Measurements from ENCODE around the gene SCARB1. TPM values are rescaled to one million over a fixed set of nuclear protein-coding genes. Genes with fewer than 3 reads are reported as not detected.

SCARB1 gene
- total RNA-seq, 1 experiment from 2014 or later = 31.3 TPM

DNA sequence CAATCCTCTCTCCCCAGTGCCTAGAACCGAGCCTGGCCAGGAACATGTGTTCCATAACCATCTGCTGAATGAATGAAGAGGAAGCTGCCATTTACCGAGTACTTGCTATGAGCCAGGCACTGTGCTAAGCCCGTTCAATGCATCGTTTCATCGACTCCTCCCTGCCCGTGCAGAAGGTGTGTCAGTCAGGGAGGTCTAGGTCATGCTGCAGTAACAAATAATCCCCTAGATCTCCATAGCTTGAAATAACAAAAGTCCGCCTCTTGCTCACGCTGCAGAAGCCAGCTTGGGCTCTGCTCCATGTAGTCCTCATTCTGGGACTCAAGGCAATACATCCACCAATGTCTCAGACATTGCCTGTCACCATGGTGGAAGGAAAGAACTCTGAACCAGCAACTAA is 101.3 kb downstream of the SCARB1 start:
- no peaks in the 10 kb centered on the region for H3K23me2 ChIP-seq (ENCODE audit: insufficient read length, low read depth, low read length, poor library complexity, severe bottlenecking)
- no peak overlapping the region for H2BK12ac ChIP-seq (ENCODE audit: insufficient read length, low read depth, low read length)
- H3K9ac ChIP-seq (ENCODE audit: extremely low read depth, insufficient read length, low read length) = no peak overlapping the region
- H3K56ac ChIP-seq (ENCODE audit: insufficient read length, low read depth, low read length) = no peak overlapping the region
- H2BK20ac ChIP-seq (ENCODE audit: low read depth, low read length, poor library complexity, severe bottlenecking) = no peak overlapping the region
- H3K27me3 ChIP-seq (ENCODE audit: insufficient read depth, low read length) = no peaks in the 10 kb centered on the region
- Mint-ChIP-seq H3K9me3 (peaks cover 22 to 25% of the 10 kb centered on the region in 2 experiments), H3K4me1 (peaks cover 13 to 19% of the 10 kb centered on the region in 2 experiments), H3K27ac (no peak overlapping the region), H3K4me3 (no peak overlapping the region), H3K36me3 (ENCODE audit: insufficient read depth in 1 of 3, low read depth in 3 of 3) (peaks cover 10 to 17% (median 13%) of the 10 kb centered on the region in 3 experiments; a peak in 6 of 7 replicates), H3K27me3 (ENCODE audit: low read depth) (peaks cover 10% of the 10 kb centered on the region)
- no peak overlapping the region for H3K23ac ChIP-seq (ENCODE audit: insufficient read length, low read depth, low read length)
- no peaks in the 10 kb centered on the region for H4K20me1 ChIP-seq (ENCODE audit: control insufficient read depth, insufficient read depth, insufficient read length)
- H2BK15ac ChIP-seq (ENCODE audit: low read depth, low read length) = no peak overlapping the region
- no peaks in the 10 kb centered on the region for H3K79me2 ChIP-seq (ENCODE audit: insufficient read depth, low read length)
- H2BK5ac ChIP-seq (ENCODE audit: insufficient read length, low read length) = no peak overlapping the region
- H3K18ac ChIP-seq (ENCODE audit: insufficient read length, low read depth, low read length) = no peak overlapping the region
- H3K4me1 ChIP-seq (ENCODE audit: insufficient read depth, low read length) = no peaks in the 10 kb centered on the region
- H2BK120ac ChIP-seq (ENCODE audit: low read depth, low read length, poor library complexity, severe bottlenecking) = no peak overlapping the region
- no peak overlapping the region for H3K27ac ChIP-seq (ENCODE audit: insufficient read length, low read depth, low read length)
- no peak overlapping the region for H4K91ac ChIP-seq (ENCODE audit: insufficient read length, low read depth, low read length)
- H3K4ac ChIP-seq (ENCODE audit: low read depth, low read length) = no peak overlapping the region
- H3K79me1 ChIP-seq (ENCODE audit: insufficient read depth, low read depth, low read length, poor library complexity, severe bottlenecking) = no peaks in the 10 kb centered on the region
- H3K9me3 ChIP-seq (ENCODE audit: control insufficient read depth, low read depth, low read length) = peaks cover 14% of the 10 kb centered on the region
- H2AFZ ChIP-seq (ENCODE audit: low read length) = no peak overlapping the region
- H3K4me2 ChIP-seq (ENCODE audit: insufficient read depth, insufficient read length, low read length) = no peak overlapping the region
- TF ChIP-seq CTCF (conservative IDR thresholded peaks at IDR 0.05) = no peak
- no peak overlapping the region for H4K5ac ChIP-seq (ENCODE audit: insufficient read length, low read depth, low read length)
- H2AK5ac ChIP-seq (ENCODE audit: insufficient read length, low read length) = no peak overlapping the region
- H3T11ph ChIP-seq (ENCODE audit: low read length) = no peak overlapping the region
- H4K8ac ChIP-seq (replicated peaks; ENCODE audit: insufficient read length, low read depth, low read length) = no peak overlapping the region
- no peak for DNase-seq
- WGBS (ENCODE audit: extremely low coverage, insufficient read length, low lambda C conversion rate) = no CpG with 5 or more reads among the region's 8 CpGs
- H3K14ac ChIP-seq (ENCODE audit: insufficient read depth, low read length) = no peak overlapping the region
